HG03520 (cell line): ENCODE measurements around the gene SERPINA4.

ENCODE experiments used
- ATAC-seq: cut with Tn5 transposase; IDR thresholded peaks from one replicate; pipeline ENCODE4 v1.9.1; 2021; ENCODE audit warnings: mild to moderate bottlenecking, moderate library complexity; ENCODE audit not compliant: unreplicated experiment

SERPINA4 gene, protein sequence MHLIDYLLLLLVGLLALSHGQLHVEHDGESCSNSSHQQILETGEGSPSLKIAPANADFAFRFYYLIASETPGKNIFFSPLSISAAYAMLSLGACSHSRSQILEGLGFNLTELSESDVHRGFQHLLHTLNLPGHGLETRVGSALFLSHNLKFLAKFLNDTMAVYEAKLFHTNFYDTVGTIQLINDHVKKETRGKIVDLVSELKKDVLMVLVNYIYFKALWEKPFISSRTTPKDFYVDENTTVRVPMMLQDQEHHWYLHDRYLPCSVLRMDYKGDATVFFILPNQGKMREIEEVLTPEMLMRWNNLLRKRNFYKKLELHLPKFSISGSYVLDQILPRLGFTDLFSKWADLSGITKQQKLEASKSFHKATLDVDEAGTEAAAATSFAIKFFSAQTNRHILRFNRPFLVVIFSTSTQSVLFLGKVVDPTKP

DNA sequence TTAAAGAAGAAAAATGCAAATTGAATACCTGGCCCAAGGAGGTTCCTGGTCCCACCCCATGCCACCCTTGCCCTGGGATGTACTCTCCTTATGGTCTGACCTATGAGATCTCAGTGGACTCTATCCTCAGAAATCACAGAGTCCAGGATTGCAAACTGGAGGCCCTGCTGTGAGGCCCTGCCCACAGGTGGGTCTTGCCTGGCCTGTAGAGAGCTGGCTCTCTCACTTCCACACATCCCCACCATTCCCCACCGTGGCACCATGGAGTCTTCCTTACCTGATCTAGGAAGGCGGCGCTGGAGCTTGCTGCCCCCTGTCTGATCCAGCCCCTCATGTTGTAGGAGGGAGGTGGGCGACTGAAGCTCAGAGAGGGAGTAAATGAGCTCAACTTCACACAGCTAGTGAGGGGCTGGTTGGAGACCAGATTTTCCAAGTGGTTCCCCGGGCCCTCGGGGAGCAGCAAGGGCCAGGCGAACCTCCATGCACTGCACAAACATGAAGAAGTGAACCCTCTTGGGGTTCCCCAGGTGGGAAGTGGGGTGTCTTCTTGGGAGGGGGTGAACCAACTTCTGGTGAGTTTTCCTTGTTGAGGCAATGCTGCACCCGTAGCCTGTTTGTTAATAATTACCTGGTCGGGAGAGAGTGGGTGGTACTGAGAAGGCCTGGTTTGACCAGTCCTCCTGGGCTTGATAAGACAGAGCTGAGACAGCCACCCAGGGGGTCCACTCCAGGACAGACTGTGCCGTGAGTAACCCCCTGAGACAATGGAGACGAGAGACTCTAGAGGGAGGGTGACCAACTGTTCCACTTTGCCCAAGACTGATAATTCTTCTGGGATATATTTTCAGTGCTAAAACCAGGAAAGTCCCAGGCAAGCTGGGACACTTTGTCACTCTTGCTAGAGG is at the start of gene SERPINA4:
TSS of gene SERPINA4 (plus strand) at position 692 of the 905 bp plus-strand sequence. CDS start 2,041 bp downstream, outside the sequence.
- ATAC-seq: no peak

DNA sequence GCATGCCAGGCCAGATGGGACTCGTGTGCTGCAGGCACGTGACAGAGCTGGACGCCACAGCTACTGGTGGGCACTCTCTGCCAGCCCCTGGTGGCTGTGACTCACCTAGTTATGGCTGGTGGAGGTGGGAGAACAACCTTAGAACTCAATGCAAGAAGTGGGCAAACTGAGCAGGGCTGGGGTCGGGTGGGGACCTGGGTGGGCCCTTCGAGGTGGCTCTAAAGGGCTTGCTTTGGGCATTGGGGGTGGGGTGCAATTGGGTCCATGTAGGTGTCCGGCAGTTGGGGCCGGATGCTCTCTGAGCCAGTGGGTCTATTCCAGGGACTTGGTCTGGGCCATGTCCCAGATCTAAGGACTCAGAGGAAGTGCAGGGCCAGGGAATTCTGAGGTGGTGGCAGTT is 46.9 kb upstream of the SERPINA4 start:
- no peak for ATAC-seq

DNA sequence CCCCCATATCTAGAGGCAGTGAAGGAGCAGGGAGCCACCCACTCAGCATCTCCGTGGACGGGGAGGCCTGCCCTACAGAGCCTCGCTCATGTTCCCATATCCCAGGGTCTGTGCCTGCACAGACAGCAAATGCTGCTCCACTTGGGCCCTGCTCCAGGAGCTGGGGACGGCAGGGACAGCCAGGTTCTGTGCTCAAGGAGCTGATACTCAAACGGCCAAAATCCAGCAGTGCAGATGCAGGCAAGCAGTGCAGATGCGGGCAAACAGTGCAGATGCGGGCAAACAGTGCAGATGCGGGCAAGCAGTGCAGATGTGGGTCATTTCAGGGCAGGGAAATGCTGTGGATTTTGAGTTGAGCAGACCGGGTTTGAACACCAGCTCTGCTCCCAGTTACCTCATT is 45.8 kb upstream of the SERPINA4 start:
- ATAC-seq: no peak

DNA sequence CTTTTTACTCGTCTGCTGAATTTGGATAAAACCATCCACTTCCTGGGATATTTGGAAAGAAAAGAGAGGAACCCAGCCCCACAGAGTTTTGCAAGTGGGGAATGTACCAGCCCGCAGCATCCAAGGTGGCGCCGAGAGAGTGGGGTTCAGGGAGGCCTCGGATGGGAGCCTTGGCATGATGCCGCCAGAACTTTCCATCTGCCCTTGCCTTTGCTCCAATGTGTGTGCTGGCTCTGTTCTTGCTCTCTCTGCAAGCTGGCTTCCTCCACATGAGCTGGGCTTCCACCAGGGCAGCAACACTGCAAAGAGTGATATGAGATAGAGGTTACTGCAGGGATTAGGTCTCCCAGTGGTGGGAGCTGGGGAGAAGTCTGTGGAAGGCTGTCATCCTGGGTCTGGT is 45.4 kb upstream of the SERPINA4 start:
- ATAC-seq: no peak

DNA sequence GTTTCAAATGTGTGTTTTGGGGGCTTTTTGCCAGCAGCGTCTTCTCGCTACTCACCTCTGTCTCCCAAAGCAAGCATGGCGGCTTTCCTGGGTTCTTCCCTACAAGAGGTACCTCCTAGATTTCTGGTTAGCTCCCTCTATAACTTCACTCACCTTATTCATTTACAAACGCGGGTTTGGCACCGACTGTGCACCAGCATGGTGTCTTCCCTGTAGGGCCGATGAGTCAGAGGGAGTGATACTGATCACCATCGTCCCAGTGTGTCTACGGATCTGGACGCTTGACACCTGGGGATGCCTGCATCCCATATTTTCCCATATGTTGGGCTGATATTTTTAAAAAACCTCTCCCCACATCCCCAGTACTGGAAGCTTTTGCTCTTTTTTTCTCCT is 44.0 kb upstream of the SERPINA4 start:
- ATAC-seq: no peak

DNA sequence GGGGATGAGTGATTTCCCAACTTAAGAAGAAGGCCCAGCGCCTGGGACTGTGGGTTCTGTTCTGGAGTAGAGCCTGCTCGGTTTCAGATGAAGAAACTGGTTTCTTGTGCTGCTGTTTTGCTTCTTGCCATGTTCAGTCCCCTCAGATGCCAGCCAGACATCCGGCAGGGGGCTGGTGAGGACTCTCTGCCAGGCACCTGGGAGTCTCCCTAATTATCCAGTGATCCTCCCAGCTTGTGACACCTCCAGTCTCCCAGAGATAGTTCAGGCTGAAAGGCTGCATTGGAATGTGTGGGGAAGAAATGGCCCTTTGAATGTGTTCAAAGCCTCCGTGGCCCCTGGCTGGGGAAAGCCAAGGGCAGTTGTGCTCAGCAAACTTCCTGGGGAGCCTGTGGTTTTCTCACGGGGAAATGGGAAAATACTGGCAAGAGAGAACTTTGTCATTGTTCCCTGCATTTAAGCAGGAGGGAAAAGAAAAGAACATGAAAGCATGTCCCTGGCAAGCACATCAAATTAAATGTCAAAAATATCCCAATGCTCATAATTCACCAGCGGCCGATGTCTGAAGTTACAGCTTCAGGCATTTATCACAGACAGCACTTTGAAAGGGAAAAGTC is 43.5 kb upstream of the SERPINA4 start:
- ATAC-seq: no peak

DNA sequence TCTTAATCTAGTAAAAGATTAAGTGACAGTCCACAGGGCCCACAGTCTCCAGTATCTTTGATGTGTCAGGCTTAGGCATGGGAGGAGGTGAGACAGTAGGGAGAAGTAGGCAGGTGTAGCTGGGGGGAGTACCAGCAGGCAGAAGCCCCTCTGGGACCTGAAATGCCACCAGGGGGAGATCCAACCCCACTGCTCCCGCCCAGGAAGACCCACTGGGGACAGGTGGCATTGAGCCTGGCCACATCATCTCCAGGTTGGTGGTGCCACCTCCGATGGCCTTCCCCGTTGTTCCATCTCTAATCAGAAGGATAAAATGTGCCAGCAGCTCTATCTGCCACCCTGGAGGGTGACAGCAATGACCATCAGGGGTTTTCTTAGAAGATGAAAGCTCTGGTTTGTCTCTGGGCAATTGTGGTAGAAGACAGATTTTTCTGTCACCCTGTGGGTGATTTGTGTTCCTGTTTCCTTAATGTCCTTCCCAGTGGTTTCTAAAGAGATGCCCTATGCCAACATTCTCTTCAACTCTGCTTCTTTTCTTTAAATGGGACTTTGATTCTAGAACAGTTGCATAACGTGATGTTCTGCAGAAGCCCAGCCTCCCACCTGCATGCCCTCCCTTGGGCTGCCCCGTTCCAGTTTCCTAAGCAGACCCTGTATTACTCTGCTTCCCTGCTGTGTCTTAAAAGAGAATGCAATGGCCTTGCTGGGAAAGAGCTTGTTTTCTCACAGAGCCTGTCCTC is 39.7 kb upstream of the SERPINA4 start:
- no peak for ATAC-seq

DNA sequence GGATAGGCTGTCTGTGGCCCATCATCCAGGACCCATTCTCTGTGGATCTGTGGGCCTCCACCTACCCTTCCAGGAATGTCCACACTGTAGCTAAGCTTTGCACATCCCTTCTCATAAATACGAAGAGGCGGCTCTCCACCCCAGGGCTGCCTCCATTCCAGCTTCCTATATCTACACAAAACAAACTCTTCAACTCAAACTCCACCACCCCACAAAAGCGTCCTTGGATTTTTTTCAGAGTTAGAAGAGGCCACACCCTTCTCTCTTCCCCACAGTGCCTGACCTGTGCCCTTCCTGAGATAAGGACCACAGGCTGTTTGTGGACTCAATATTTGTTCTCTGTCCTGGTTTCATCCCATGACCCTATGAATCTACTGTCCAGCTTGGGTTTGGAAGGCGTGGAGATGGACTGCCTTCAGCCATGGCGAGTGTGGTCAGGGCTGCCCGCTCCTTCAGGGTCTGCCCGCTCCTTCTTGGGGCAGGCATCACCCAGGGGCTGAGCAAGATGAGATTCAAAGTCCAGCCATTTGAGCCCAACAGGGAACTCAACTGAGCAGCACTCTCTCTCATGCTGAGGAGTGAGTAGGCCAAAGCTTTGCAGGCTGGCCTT is 39.0 kb upstream of the SERPINA4 start:
- ATAC-seq: no peak

DNA sequence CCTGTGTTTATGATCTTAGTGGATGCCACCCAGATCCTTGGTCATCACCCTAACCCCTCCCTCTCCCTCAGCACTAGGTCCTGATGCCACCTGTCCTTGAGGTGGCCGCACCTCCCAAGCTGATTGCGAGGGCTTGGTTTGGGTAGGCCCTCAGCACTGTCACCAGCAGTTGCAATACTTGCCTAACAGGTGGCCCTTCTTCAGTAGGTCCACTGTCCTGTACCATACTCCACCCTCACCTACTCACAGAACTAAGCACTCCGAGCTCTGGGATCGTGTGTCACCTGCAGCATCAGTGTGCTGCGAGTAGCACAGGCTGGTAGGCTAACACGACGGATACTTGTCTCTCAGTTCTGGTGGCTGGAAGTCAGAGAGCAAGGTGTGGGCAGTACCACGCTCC is 38.0 kb upstream of the SERPINA4 start:
- ATAC-seq: no peak

DNA sequence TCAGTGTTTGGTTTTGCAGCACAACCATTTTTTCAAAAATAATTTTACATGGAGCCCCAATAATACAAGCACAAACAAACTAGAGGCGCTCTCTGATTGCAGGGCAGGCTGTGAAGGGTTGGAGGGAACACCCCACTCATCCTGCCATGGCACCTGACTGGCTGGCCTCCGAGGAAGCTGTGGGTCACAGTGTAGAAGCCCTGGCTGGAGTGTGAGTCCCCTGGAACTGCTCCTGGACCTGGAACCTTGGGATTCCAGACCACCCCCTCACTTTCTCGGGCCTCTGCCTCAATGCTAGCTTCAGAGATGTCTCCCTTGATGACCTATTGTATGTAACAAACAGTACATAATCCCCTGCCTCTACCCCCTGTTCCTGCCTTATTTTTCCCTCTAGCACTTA is 37.1 kb upstream of the SERPINA4 start:
- no peak for ATAC-seq

DNA sequence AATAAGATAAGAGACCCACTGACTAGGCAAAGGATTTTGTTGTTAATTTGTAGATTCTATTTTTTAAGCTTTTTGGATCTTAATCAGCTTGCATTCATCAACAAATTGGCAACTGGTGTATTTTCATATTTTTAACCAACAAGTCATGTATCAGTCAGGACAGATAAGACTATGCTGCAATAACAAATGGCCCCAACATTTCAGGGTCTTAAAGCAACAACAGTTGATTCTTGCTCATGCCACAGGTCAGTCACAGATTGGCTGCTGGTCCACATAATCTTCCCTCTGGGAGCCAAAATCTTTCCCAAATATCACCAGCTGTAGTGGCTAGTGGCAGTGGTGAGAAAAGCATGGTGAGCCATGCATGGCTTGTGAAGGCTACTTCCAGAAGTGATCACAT is 30.1 kb upstream of the SERPINA4 start:
- no peak for ATAC-seq

DNA sequence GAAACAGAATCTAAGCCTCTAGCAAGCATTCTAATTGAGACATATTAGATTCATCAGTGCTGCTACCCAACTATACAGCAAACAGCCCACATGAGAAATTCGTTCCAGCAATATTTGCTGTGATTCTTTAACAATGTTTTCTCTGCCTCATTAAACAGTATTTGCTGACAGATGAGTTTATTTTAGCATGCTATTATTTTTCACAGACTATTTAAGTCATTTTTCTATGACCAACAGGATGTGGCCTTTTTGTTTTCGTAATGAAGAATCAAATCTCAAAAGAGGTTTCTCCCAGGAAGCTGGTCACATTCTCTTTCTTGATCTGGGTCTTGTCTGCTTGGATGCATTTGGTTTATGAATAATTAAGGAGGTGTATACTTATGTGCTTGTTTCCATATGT is 28.8 kb upstream of the SERPINA4 start:
- ATAC-seq: no peak

DNA sequence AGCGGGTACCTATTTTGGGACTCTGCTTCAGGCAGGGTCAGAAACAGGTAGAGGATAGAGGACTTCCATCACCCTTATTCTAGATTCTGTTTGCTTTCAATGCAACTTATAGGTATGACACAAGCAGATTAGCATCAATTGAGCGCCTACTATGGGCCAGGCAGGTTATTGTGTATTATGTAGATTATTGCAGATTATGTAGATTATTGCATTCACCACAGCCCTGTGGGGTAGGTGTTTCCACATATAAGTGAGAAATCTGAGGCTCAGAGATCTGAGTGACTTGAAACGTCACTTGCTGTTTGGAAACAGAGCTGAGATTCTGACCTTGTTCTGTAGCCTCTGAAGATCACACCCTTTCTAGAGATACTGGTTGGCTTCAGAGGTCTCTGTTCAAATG is 25.7 kb upstream of the SERPINA4 start:
- ATAC-seq: no peak

DNA sequence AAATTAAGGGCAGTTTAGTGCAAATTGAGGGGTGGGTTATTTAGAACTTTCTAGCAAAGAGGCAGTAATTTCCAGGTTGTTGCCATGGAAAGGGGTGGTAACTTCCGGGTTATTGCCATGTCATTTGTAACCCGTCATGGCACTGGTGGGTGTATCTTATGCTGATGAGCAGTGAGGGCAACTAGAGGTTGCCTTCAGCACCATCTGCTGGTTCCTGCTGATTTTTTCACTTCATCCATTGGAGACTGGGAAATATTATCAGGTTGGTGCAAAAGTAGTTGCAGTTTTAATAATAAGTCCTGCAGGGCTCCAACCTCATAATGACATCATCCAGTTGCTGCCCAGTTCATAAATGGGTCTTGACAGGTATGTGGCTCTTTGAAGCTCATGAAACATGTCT is 24.4 kb upstream of the SERPINA4 start:
- no peak for ATAC-seq

DNA sequence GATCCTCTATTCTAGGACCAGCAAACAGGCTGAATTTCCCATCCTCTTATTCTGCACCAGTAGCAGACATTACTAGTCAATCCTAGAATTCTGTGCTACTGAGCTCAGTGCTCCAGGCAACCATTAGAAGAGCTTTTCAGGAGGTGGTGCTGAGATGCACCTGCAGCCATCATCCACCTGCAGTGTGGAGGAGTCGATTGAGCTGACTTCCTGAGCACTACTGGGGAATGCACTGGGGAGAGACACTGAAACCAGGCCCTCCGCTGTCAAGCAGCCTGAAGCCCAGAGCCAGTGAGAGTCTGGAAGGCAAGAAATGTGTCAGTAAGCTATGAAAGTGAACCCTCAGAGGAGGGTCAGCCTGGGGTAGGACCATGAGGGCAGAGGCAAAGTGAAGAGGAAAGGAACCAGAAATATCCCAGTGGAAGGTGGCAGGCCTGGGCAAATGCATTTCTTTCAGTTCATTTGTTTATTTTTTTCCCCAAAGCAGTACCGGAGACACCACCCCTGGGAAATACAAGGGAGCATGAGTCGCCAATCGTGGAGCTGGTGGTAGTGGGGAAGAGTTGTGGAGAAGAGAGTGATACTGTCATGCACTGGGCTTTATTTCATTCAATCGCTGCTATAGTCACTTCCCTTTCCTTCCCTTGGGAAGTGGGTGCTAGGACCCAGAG is 23.0 kb upstream of the SERPINA4 start:
- no peak for ATAC-seq

DNA sequence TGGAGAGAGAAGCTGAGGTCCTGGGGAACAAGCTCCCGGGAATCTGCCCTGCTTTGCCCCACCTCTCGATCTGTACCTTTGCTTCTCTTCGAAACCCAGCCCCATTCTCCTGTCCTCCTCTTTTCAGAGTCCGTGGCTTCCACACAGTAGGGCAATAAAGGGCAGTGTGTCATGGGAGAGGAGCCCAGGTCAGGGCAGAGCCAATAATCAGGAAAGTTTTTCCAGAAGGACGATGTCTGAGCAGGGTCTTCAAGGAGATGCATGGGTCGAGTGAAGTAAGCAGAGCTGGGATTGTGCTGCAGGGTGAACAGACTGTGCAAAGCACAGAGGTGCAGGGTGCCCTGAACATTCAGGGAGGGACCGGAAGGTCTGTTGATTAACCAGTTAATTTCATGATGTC is 22.1 kb upstream of the SERPINA4 start:
- ATAC-seq: no peak

DNA sequence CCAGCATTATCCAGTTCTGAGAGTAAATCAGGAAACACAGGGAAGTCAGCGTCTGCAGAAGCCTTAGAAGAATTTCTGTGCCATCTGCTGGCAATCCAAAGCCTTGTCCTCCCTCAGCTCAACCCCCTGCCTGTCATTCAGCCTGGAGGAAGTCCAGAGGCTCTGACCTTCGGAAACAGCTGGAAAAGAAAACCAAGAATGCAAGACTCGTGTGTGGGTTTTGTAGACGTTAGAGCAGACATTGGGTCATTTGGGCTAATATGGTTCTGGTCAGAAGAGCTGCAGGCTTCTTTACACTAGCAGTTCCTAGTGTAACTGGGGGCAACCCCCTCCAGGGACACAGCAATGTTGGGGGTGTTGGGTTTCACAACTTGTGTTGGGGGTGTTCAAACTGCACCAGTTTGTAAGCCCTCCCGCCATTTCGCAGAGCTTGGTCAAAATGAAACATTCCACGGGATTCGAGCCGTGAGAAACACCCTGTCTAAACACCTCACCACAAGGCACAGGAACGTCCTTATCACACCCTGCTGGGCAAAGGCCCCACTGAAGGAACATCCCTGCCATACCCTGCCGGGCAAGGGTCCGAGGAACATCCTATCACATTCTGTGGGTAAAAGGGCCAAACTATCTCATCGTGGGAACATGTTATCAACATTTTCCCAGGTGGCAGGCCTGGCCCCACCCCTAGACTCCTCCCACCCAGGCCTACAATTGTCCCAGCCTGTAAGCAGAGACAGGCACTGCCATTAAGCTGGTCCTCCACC is 21.0 kb upstream of the SERPINA4 start:
- ATAC-seq: no peak

DNA sequence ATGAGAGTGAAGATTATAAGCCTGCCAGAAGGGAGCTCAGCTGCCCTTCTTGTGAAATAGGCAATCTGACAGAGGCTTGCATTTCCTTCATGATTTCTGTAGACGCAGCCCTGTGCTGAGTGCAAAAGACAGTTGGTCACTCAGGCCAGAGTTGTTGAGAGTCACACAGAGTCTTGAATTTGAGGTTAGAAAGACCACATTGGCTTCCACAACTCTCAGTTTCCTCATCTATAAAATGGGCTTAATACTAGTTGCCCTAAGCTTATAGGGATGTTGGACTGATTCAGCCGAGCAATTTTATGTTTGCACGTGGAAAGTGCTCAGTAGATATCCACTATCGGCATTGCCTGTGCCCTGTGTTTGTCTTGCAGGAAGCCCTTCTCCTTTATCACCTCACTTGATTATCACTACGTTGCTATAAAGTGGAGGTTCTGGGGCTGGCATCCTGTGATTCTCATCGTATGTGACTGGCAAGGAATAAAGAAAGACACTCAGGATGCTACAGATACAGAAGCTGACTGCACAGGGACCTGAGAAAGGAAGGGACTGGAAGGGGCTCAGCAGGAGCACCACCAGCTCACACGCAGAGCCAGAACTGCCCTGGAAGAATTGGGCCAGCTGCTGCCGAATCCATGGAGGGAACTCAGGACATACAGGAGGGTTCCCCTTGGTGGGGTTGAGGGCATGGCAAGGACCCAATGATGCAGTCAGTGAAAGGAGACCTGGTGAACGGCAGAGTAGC is 19.8 kb upstream of the SERPINA4 start:
- ATAC-seq: no peak
